Skeletal muscle cell (primary cell): ENCODE results near the gene IER2.

Experiments used
- DNase-seq: peaks from one replicate; pipeline ENCODE4 v3.0.0-alpha.2; 2010; ENCODE audit warnings: low read depth
- H3K4me3 ChIP-seq: 2 replicates; pipeline ENCODE4 v1.5.1; 2011; ENCODE audit warnings: low read depth, mild to moderate bottlenecking, control low read depth, low read length, moderate library complexity

The IER2 gene

GRCh38 chr19:13150187-13150930 lies at the start of gene IER2, which contains the start of gene STX10:
TSS of gene IER2 (plus strand) at chr19:13150411. CDS start at chr19:13153187, 2,776 bp downstream.
TSS of gene STX10 (minus strand) at chr19:13150375. CDS start at chr19:13150173, 202 bp downstream.
- peak; percentile 77 for DNase-seq
- peak within 1 kb of the TSS; percentile 95 for H3K4me3 ChIP-seq

- DNase-seq = no peak
- H3K4me3 ChIP-seq = no peak overlapping the region
Measured at GRCh38 chr19:13100841-13101589, 49.2 kb upstream of the IER2 start.

- peak overlapping the region; percentile 29 for H3K4me3 ChIP-seq
Measured at GRCh38 chr19:13101590-13102415, 48.4 kb upstream of the IER2 start.

GRCh38 chr19:13102416-13102665 lies 47.9 kb upstream of the IER2 start:
- no peak for DNase-seq
- H3K4me3 ChIP-seq = peak overlapping the region; percentile 29

More at GRCh38 chr19:13101590-13102415, 48.4 kb upstream of the IER2 start:
- DNase-seq = no peak

- peak within 1 kb of the TSS; percentile 29 for H3K4me3 ChIP-seq
- DNase-seq = no peak
Measured at GRCh38 chr19:13102666-13103580, 47.3 kb upstream of the IER2 start, which contains the start of gene LYL1. TSS of gene LYL1 (minus strand) at chr19:13102858. CDS start at chr19:13101171, 1,687 bp downstream.

- H3K4me3 ChIP-seq = no peak overlapping the region
- DNase-seq = no peak
Measured at GRCh38 chr19:13103581-13104359, 46.4 kb upstream of the IER2 start.

- no peak overlapping the region for H3K4me3 ChIP-seq
- no peak for DNase-seq
Measured at GRCh38 chr19:13104360-13104847, 45.8 kb upstream of the IER2 start.

GRCh38 chr19:13104848-13105711 lies 45.1 kb upstream of the IER2 start:
- no peak for DNase-seq
- H3K4me3 ChIP-seq = no peak overlapping the region

- no peak overlapping the region for H3K4me3 ChIP-seq
- no peak for DNase-seq
Measured at GRCh38 chr19:13109361-13110098, 40.7 kb upstream of the IER2 start.

- no peak overlapping the region for H3K4me3 ChIP-seq
- no peak for DNase-seq
Measured at GRCh38 chr19:13110099-13110610, 40.1 kb upstream of the IER2 start.

GRCh38 chr19:13112555-13112954 lies 37.7 kb upstream of the IER2 start:
- no peak for DNase-seq
- H3K4me3 ChIP-seq = no peak overlapping the region

GRCh38 chr19:13115936-13116281 lies 34.3 kb upstream of the IER2 start:
- H3K4me3 ChIP-seq = peak overlapping the region; percentile 84
- DNase-seq = no peak

GRCh38 chr19:13116282-13117175 lies 33.7 kb upstream of the IER2 start, which contains the start of gene TRMT1:
TSS of gene TRMT1 (minus strand) at chr19:13116740. CDS start at chr19:13116399, 341 bp downstream.
- DNase-seq = peak; percentile 70
- peak within 1 kb of the TSS; percentile 84 for H3K4me3 ChIP-seq

GRCh38 chr19:13117176-13117771 lies 32.9 kb upstream of the IER2 start:
- no peak for DNase-seq
- H3K4me3 ChIP-seq = peak overlapping the region; percentile 84
